ENCODE results near the gene TRIM41. TPM values are rescaled to one million over a fixed set of nuclear protein-coding genes. Genes with fewer than 3 reads are reported as not detected.

Gene TRIM41
- total and polyA plus RNA-seq, 9 of the 15 experiments (the other 6 are each of a cell fraction or from before 2014, with no cell fraction given): 1.8 to 47.6 (median 20.9) TPM

DNA sequence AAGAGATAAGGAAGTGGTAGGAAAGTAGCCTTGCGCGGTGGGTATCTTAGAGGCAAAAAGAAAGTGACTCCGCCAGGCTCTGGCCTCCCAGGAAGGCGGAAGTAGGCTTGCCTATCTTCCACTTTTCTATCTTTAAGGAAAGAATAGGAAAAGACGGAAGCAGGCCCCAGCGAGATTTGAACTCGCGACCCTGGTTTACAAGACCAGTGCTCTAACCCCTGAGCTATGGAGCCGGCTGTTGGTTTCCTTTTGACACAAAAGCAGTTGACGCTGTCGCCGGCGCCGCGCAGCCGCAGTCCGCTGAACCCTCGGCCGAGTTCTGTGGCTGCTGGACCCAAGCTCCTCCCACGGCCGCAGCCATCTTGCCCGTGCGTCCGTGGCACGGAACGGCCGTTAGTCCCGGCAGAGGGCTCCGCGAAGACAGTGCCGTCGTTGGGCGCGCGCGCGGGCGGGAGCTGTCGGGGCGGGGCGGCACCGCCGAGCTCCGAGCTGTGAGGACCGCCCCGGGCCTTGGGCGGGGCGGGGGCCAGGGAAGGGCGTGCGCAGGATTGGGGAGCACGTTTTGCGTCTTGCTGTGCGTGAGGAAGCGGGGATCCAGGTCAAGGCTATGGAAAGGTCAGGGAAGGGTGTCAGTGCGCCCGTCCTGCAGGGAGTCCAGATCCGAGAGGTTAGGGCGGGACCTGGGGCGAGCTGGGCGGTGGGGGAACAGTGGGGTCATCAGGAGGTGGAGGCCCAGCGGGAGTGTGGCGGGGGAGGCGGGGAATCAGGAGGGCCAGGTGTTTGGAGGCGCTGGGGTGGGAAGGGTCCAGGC is 31.4 kb upstream of the TRIM41 start (continued):
- TF ChIP-seq WHSC1 (IDR thresholded peaks at IDR 0.05; ENCODE audit: low read length) (no peak), BRD4 (IDR thresholded peaks at IDR 0.05) (peak; percentile 76; the same call in 1 of the 2 replicates), ZNF785 (CRISPR knock-in tag; IDR thresholded peaks at IDR 0.05) (no peak), HDAC1 (IDR thresholded peaks at IDR 0.05) (peak; percentile 71 to 95), ZNF318 (IDR thresholded peaks at IDR 0.05; ENCODE audit: borderline replicate concordance in 1 of 2, low read depth in 1 of 2) (no peak), ZNF75A (CRISPR knock-in tag; IDR thresholded peaks at IDR 0.05) (no peak), ARID2 (IDR thresholded peaks at IDR 0.05) (no peak), CBX3 (IDR thresholded peaks at IDR 0.05; ENCODE audit: borderline replicate concordance in 1 of 2, low read length in 2 of 2) (peak in 1 of 2 experiments; percentile 15; a peak in 1 of 3 replicates), BCOR (IDR thresholded peaks at IDR 0.05) (no peak; the same call in 1 of the 2 replicates), SMAD1 (IDR thresholded peaks at IDR 0.05; ENCODE audit: low read depth, low read length, partially characterized antibody) (peak; percentile 23), RHOXF2B (CRISPR knock-in tag; conservative IDR thresholded peaks at IDR 0.05) (no peak)
- TF ChIP-seq, protein P1, sequence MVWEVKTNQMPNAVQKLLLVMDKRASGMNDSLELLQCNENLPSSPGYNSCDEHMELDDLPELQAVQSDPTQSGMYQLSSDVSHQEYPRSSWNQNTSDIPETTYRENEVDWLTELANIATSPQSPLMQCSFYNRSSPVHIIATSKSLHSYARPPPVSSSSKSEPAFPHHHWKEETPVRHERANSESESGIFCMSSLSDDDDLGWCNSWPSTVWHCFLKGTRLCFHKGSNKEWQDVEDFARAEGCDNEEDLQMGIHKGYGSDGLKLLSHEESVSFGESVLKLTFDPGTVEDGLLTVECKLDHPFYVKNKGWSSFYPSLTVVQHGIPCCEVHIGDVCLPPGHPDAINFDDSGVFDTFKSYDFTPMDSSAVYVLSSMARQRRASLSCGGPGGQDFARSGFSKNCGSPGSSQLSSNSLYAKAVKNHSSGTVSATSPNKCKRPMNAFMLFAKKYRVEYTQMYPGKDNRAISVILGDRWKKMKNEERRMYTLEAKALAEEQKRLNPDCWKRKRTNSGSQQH (CRISPR knock-in tag; IDR thresholded peaks at IDR 0.05): no peak
- TF ChIP-seq, protein P2, sequence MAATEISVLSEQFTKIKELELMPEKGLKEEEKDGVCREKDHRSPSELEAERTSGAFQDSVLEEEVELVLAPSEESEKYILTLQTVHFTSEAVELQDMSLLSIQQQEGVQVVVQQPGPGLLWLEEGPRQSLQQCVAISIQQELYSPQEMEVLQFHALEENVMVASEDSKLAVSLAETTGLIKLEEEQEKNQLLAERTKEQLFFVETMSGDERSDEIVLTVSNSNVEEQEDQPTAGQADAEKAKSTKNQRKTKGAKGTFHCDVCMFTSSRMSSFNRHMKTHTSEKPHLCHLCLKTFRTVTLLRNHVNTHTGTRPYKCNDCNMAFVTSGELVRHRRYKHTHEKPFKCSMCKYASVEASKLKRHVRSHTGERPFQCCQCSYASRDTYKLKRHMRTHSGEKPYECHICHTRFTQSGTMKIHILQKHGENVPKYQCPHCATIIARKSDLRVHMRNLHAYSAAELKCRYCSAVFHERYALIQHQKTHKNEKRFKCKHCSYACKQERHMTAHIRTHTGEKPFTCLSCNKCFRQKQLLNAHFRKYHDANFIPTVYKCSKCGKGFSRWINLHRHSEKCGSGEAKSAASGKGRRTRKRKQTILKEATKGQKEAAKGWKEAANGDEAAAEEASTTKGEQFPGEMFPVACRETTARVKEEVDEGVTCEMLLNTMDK (IDR thresholded peaks at IDR 0.05; ENCODE audit: borderline replicate concordance, insufficient read depth, low read depth, low read length, poor library complexity, severe bottlenecking): peak; percentile 34
- TF ChIP-seq, protein P3, sequence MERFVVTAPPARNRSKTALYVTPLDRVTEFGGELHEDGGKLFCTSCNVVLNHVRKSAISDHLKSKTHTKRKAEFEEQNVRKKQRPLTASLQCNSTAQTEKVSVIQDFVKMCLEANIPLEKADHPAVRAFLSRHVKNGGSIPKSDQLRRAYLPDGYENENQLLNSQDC (CRISPR knock-in tag; IDR thresholded peaks at IDR 0.05): no peak

Measured in K562 (cell line).